ENCODE measurements around the gene TMEM17. TPM values are rescaled to one million over a fixed set of nuclear protein-coding genes. Genes with fewer than 3 reads are reported as not detected.

TMEM17 gene
- total and polyA plus RNA-seq, 11 donors, result 0.80 to 2.3 (median 1.6) TPM

DNA sequence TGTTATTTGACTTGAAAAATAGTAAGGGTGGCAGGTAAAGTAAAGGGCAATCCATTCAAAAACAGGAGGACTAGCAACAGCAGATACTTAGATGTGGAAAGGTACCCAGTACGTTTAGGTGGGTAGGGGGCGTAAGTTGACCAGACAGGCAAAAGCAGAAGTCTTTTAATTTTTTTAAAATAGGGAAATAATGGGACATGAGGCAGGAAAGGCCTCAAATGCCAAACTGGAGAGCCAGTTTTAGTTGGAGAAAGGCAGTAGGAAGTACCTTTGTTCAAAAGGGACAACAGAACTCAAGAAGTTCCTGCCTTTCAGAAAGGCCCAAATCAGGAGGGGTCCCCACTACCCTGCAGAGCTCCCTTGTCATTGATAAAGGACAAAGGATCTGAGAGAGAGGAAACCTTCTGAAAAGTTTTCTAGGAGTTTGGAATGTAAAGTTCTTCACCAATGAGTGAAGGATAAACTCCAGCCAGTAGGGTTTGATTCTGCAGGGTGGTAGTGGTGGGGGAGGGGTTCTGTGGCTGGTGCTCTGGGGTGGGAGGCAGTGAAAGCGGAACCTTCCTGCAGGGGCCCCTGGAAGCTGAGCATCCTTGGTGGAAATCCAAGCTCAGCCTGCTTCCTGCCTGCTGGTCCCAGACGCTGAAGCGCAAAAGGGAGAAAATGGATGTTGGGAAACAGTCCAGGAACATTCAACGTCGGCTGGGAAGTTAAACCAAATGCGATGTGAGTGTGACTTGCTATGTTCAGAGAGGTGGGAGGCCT is 40.1 kb downstream of the TMEM17 start:
- intact Hi-C loops (cut with DNase I), result loop anchor here in 1 of 10 donors (5.0 to 10.0 kb wide), 2 partner anchors 41 to 239 kb away; partner anchors contain the start of genes EHBP1 and TMEM17
- no peak for DNase-seq
- TF ChIP-seq POLR2A (IDR thresholded peaks at IDR 0.05), result no peak
- TF ChIP-seq, protein P1, sequence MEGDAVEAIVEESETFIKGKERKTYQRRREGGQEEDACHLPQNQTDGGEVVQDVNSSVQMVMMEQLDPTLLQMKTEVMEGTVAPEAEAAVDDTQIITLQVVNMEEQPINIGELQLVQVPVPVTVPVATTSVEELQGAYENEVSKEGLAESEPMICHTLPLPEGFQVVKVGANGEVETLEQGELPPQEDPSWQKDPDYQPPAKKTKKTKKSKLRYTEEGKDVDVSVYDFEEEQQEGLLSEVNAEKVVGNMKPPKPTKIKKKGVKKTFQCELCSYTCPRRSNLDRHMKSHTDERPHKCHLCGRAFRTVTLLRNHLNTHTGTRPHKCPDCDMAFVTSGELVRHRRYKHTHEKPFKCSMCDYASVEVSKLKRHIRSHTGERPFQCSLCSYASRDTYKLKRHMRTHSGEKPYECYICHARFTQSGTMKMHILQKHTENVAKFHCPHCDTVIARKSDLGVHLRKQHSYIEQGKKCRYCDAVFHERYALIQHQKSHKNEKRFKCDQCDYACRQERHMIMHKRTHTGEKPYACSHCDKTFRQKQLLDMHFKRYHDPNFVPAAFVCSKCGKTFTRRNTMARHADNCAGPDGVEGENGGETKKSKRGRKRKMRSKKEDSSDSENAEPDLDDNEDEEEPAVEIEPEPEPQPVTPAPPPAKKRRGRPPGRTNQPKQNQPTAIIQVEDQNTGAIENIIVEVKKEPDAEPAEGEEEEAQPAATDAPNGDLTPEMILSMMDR (IDR thresholded peaks at IDR 0.05), result no peak
- no peaks in the 10 kb centered on the region for H3K36me3 ChIP-seq
- H3K9me3 ChIP-seq, result no peaks in the 10 kb centered on the region
- peak in 2 of 4 donors; percentile 10 to 22 for ATAC-seq
- no peaks in the 10 kb centered on the region for H3K27me3 ChIP-seq
- no peak overlapping the region for H3K4me3 ChIP-seq
- H3K4me1 ChIP-seq, result peaks cover 0 to 30% (median 8%) of the 10 kb centered on the region in 12 donors
- H3K27ac ChIP-seq, result peak overlapping the region in 7 of 12 donors; percentile 5 to 72 (median 35)
- 43 to 62% (median 56%) methylated on average over 8 of the region's 8 CpGs for WGBS, 4 donors

DNA sequence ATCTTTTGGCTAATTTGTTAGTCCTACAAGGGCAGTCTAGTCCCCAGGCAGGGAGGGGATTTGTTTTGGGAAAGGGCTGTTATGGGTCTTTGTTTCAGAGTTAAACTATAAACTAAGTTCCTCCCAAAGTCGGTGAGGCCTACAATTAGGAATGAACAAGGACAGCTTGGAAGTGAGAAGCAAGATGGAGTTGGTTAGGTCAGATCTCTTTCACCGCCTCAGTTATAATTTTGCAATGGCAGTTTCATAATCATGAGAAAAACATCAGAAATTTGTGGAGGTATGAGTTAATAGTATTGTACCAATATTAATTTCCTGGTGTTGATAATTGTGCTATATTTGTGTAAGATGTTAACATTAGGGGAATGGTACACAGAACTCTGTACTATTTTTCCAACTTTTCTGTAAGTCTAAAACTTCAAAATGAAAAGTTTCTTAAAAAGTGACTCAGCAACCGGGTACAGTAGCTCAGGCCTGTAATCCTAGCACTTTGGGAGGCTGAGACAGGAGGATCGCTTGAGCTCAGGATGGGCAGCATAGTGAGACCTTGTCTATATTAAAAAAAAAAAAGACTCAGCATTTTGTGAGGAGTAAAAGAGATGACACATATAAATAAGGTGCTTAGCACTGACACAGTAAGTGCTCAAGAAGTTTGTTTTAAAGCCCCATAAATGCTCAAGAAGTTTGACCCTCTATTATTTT is 40.8 kb downstream of the TMEM17 start:
- no peak overlapping the region for H3K4me3 ChIP-seq
- DNase-seq (no peak), ATAC-seq (no peak)
- H3K4me1 ChIP-seq, result peaks cover 0 to 30% (median 8%) of the 10 kb centered on the region in 12 donors
- intact Hi-C loops (cut with DNase I), result loop anchor here in 1 of 10 donors (5.0 to 10.0 kb wide), 2 partner anchors 42 to 240 kb away; partner anchors contain the start of genes EHBP1 and TMEM17
- no peaks in the 10 kb centered on the region for H3K9me3 ChIP-seq
- no peak for TF ChIP-seq POLR2A (IDR thresholded peaks at IDR 0.05)
- TF ChIP-seq, protein P1 (IDR thresholded peaks at IDR 0.05), result no peak
- H3K27ac ChIP-seq, result peak overlapping the region in 1 of 12 donors; percentile 50
- 95 to 98% (median 97%) methylated on average over 4 of the region's 4 CpGs for WGBS, 4 donors
- H3K27me3 ChIP-seq, result no peaks in the 10 kb centered on the region
- H3K36me3 ChIP-seq, result no peaks in the 10 kb centered on the region

DNA sequence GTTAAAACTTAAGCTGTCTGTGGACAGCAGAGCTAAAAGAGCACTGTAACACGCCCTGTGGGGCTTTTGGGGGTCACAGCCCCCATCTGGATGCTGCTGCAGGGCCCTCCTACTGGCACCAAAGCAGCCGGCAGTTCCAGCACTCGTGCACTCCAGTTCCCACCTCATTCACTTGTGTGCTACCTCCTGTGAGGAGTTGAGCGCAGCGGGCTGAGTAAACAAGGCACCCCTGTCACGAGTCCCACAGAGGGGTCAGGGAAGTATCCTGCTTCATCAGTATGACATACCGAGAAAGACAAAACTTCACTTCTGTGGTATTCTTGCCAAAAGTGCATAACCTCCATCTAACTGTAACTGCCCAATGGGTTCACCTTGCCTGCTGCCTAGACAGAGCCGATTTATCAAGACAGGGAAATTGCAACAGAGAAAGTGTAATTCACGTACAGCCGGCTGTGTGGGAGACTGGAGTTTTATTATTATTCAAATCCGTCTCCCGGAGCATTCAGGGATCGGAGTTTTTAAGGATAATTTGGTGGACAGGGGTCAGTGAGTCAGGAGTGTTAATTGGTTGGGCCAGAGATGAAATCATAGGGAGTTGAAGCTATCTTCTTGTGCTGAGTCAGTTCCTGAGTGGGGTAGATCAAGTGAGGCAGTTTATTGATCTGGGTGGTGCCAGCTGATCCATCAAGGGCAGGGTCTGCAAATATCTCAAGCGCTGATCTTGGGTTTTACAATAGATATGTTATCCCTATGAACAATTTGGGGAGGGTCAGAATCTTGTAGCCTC is 41.6 kb downstream of the TMEM17 start:
- DNase-seq (no peak), ATAC-seq (no peak)
- Histone ChIP-seq H3K27ac (no peak overlapping the region), H3K4me3 (no peak overlapping the region), H3K9me3 (no peaks in the 10 kb centered on the region), H3K4me1 (peaks cover 0 to 27% (median 8%) of the 10 kb centered on the region in 12 donors), H3K27me3 (no peaks in the 10 kb centered on the region), H3K36me3 (no peaks in the 10 kb centered on the region)
- 95 to 97% (median 96%) methylated on average over 14 of the region's 14 CpGs for WGBS, 4 donors
- TF ChIP-seq, protein P1 (IDR thresholded peaks at IDR 0.05), result no peak
- TF ChIP-seq POLR2A (IDR thresholded peaks at IDR 0.05), result no peak
- intact Hi-C loops (cut with DNase I), result loop anchor here in 1 of 10 donors (5.0 to 10.0 kb wide), 2 partner anchors 43 to 240 kb away; partner anchors contain the start of genes EHBP1 and TMEM17

Measured in heart left ventricle (tissue), 16 donors.